HG02571 (cell line): ENCODE data around the gene PMEPA1.

Experiments
- ATAC-seq: cut with Tn5 transposase; IDR thresholded peaks from one replicate; pipeline ENCODE4 v1.9.1; 2021; ENCODE audit warnings: mild to moderate bottlenecking, moderate library complexity; ENCODE audit not compliant: unreplicated experiment

PMEPA1 gene

GRCh38 chr20:57663681-57664451 lies 45.9 kb downstream of the PMEPA1 start:
- no peak for ATAC-seq

GRCh38 chr20:57663241-57663640 lies 46.6 kb downstream of the PMEPA1 start:
- ATAC-seq: no peak

GRCh38 chr20:57662456-57663240 lies 47.2 kb downstream of the PMEPA1 start:
- ATAC-seq: no peak

GRCh38 chr20:57661746-57662455 lies 47.9 kb downstream of the PMEPA1 start:
- no peak for ATAC-seq

GRCh38 chr20:57660922-57661745 lies 48.7 kb downstream of the PMEPA1 start:
- ATAC-seq: no peak

- no peak for ATAC-seq
Measured at GRCh38 chr20:57660181-57660921, 49.5 kb downstream of the PMEPA1 start.

GRCh38 chr20:57659517-57660180 lies 50.2 kb downstream of the PMEPA1 start:
- ATAC-seq: no peak

- ATAC-seq: no peak
Measured at GRCh38 chr20:57658833-57659516, 50.8 kb downstream of the PMEPA1 start.

- ATAC-seq: no peak
Measured at GRCh38 chr20:57658447-57658832, 51.4 kb downstream of the PMEPA1 start.

GRCh38 chr20:57657535-57658446 lies 52.0 kb downstream of the PMEPA1 start:
- no peak for ATAC-seq

GRCh38 chr20:57656821-57657534 lies 52.8 kb downstream of the PMEPA1 start:
- no peak for ATAC-seq

- no peak for ATAC-seq
Measured at GRCh38 chr20:57656252-57656820, 53.5 kb downstream of the PMEPA1 start.

GRCh38 chr20:57655809-57656155 lies 54.0 kb downstream of the PMEPA1 start:
- ATAC-seq: no peak

GRCh38 chr20:57654998-57655808 lies 54.6 kb downstream of the PMEPA1 start:
- ATAC-seq: no peak

GRCh38 chr20:57654363-57654997 lies 55.3 kb downstream of the PMEPA1 start:
- ATAC-seq: peak; percentile 70

- no peak for ATAC-seq
Measured at GRCh38 chr20:57653910-57654309, 55.9 kb downstream of the PMEPA1 start.
